ENCODE data around the gene NFATC2. TPM values are rescaled to one million over a fixed set of nuclear protein-coding genes. Genes with fewer than 3 reads are reported as not detected.

The NFATC2 gene
- total RNA-seq, 4 donors from 2014 or later, result 4.4 to 38.0 (median 13.6) TPM

- no peaks in the 10 kb centered on the region for H3K9me3 ChIP-seq
- peak overlapping the region in 2 of 4 donors; percentile 20 to 43 for H3K27ac ChIP-seq
- H3K27me3 ChIP-seq, result no peaks in the 10 kb centered on the region
- TF ChIP-seq POLR2A (IDR thresholded peaks at IDR 0.05), result no peak
- no peak for TF ChIP-seq CTCF (IDR thresholded peaks at IDR 0.05)
- peaks cover 0 to 18% (median 4%) of the 10 kb centered on the region in 4 donors for H3K4me1 ChIP-seq
- H3K36me3 ChIP-seq, result no peaks in the 10 kb centered on the region
- H3K4me3 ChIP-seq, result no peak overlapping the region
- DNase-seq, result no peak
These were observed 11.3 kb downstream of the NFATC2 start for GRCh38 chr20:51531141-51531710.

GRCh38 chr20:51529758-51530157 is 12.8 kb downstream of the NFATC2 start:
- Histone ChIP-seq H3K9me3 (no peaks in the 10 kb centered on the region), H3K4me1 (peaks cover 0 to 18% (median 13%) of the 10 kb centered on the region in 4 donors), H3K36me3 (no peaks in the 10 kb centered on the region), H3K27me3 (no peaks in the 10 kb centered on the region), H3K4me3 (no peak overlapping the region), H3K27ac (no peak overlapping the region)
- peak in 2 of 3 donors; percentile 72 to 73 for DNase-seq
- no peak for TF ChIP-seq CTCF (IDR thresholded peaks at IDR 0.05)
- TF ChIP-seq POLR2A (IDR thresholded peaks at IDR 0.05), result no peak

- peaks cover 0 to 18% (median 13%) of the 10 kb centered on the region in 4 donors for H3K4me1 ChIP-seq
- H3K4me3 ChIP-seq, result peak overlapping the region in 1 of 4 donors; percentile 0
These were observed 13.3 kb downstream of the NFATC2 start for GRCh38 chr20:51529081-51529681.

GRCh38 chr20:51528263-51529027 is 14.1 kb downstream of the NFATC2 start:
- Histone ChIP-seq H3K4me1 (peaks cover 0 to 18% (median 13%) of the 10 kb centered on the region in 4 donors), H3K36me3 (no peaks in the 10 kb centered on the region), H3K27ac (no peak overlapping the region)

More at GRCh38 chr20:51529081-51529681, 13.3 kb downstream of the NFATC2 start:
- no peak for TF ChIP-seq POLR2A (IDR thresholded peaks at IDR 0.05)
- no peak for TF ChIP-seq CTCF (IDR thresholded peaks at IDR 0.05)
- no peak overlapping the region for H3K27ac ChIP-seq
- DNase-seq, result peak in 1 of 3 donors; percentile 44
- H3K36me3 ChIP-seq, result no peaks in the 10 kb centered on the region
- H3K9me3 ChIP-seq, result no peaks in the 10 kb centered on the region
- no peaks in the 10 kb centered on the region for H3K27me3 ChIP-seq

GRCh38 chr20:51526754-51527153 is 15.8 kb downstream of the NFATC2 start:
- H3K27ac ChIP-seq, result peak overlapping the region in 2 of 4 donors; percentile 14 to 58
- no peak for DNase-seq
- H3K9me3 ChIP-seq, result no peaks in the 10 kb centered on the region
- no peaks in the 10 kb centered on the region for H3K27me3 ChIP-seq
- no peak overlapping the region for H3K4me3 ChIP-seq
- TF ChIP-seq POLR2A (IDR thresholded peaks at IDR 0.05), result no peak
- no peak for TF ChIP-seq CTCF (IDR thresholded peaks at IDR 0.05)
- no peaks in the 10 kb centered on the region for H3K36me3 ChIP-seq
- peaks cover 0 to 13% (median 10%) of the 10 kb centered on the region in 4 donors for H3K4me1 ChIP-seq

More at GRCh38 chr20:51528263-51529027, 14.1 kb downstream of the NFATC2 start:
- Histone ChIP-seq H3K27me3 (no peaks in the 10 kb centered on the region), H3K4me3 (peak overlapping the region in 1 of 4 donors; percentile 0), H3K9me3 (no peaks in the 10 kb centered on the region)
- no peak for TF ChIP-seq CTCF (IDR thresholded peaks at IDR 0.05)
- no peak for TF ChIP-seq POLR2A (IDR thresholded peaks at IDR 0.05)
- DNase-seq, result no peak

Measured in Peyer's patch (tissue), 4 donors.